Neural cell (in vitro differentiated cells): ENCODE results near the gene TSPAN4. TPM values are rescaled to one million over a fixed set of nuclear protein-coding genes. Genes with fewer than 3 reads are reported as not detected.

Experiments used
- H2AFZ ChIP-seq: fragments of 200-600, 300-800 bp; sonication (generic), shearing (Covaris generic); 2 replicates; pipeline ENCODE4 v1.6.0; 2014; ENCODE audit warnings: low read depth, mild to moderate bottlenecking, antibody characterized with exemption, low read length, moderate library complexity
- H3F3A ChIP-seq: fragments of 200-600 bp; shearing (Covaris generic); 2 replicates; pipeline ENCODE4 v1.6.1; 2016; ENCODE audit warnings: mild to moderate bottlenecking, moderate library complexity, mixed read lengths, antibody characterized with exemption, low read length; ENCODE audit not compliant: insufficient read depth, poor library complexity, severe bottlenecking
- H3K27ac ChIP-seq: fragments of 200-600, 300-800 bp; sonication (generic), shearing (Covaris generic); 2 replicates; pipeline ENCODE4 v1.5.1; 2014; ENCODE audit warnings: mild to moderate bottlenecking, low read length, moderate library complexity
- H3K27me3 ChIP-seq: fragments of 300-800, 200-600 bp; sonication (generic), shearing (Covaris generic); 2 replicates; pipeline ENCODE4 v1.6.0; 2014; ENCODE audit warnings: mild to moderate bottlenecking, low read depth, low read length, moderate library complexity; ENCODE audit not compliant: insufficient read depth
- H3K36me3 ChIP-seq: fragments of 300-800, 200-600 bp; sonication (generic), shearing (Covaris generic); 2 replicates; pipeline ENCODE4 v1.5.1; 2014; ENCODE audit warnings: mild to moderate bottlenecking, antibody characterized with exemption, low read length, moderate library complexity; ENCODE audit not compliant: insufficient read depth
- H3K4me2 ChIP-seq: fragments of 300-800, 200-600 bp; sonication (generic), shearing (Covaris generic); 2 replicates; pipeline ENCODE4 v1.6.0; 2014; ENCODE audit warnings: mild to moderate bottlenecking, low read length
- H3K4me3 ChIP-seq: fragments of 300-800, 200-600 bp; sonication (generic), shearing (Covaris generic); 2 replicates; pipeline ENCODE4 v1.5.1; 2014; ENCODE audit warnings: mild to moderate bottlenecking, low read length, moderate library complexity
- H3K79me2 ChIP-seq: fragments of 200-600 bp; shearing (Covaris generic); replicated peaks from 2 replicates; pipeline ENCODE4 v1.6.0; 2014; ENCODE audit warnings: mild to moderate bottlenecking, low read length, moderate library complexity; ENCODE audit not compliant: insufficient read depth
- H3K9ac ChIP-seq: fragments of 300-800, 200-600 bp; sonication (generic), shearing (Covaris generic); 2 replicates; pipeline ENCODE4 v1.6.1; 2016; ENCODE audit warnings: mild to moderate bottlenecking, low read length, mixed read lengths
- H3K9me2 ChIP-seq: fragments of 200-600 bp; shearing (Covaris generic); 2 replicates; pipeline ENCODE4 v1.6.1; 2016; ENCODE audit warnings: mild to moderate bottlenecking, low read length, mixed read lengths; ENCODE audit not compliant: insufficient read depth
- H3K9me3 ChIP-seq: fragments of 200-600, 300-800 bp; sonication (generic), shearing (Covaris generic); 2 replicates; pipeline ENCODE4 v1.6.1; 2016; ENCODE audit warnings: mild to moderate bottlenecking, mixed run types, low read length, moderate library complexity, mixed read lengths
- H4K20me1 ChIP-seq: fragments of 200-600 bp; shearing (Covaris generic); 2 replicates; pipeline ENCODE4 v1.6.1; 2016; ENCODE audit warnings: mild to moderate bottlenecking, mixed run types; ENCODE audit not compliant: insufficient read depth
- EP300 ChIP-seq: fragments of 450-650 bp; conservative IDR thresholded peaks from 2 replicates; pipeline ENCODE4 v1.6.1; 2014; ENCODE audit warnings: antibody characterized with exemption, mild to moderate bottlenecking, moderate library complexity; ENCODE audit not compliant: poor library complexity, severe bottlenecking
- EZH2 ChIP-seq: fragments of 200-600, 300-800 bp; shearing (Covaris generic), sonication (generic); IDR thresholded peaks from 2 replicates; pipeline ENCODE4 v1.6.1; 2014; ENCODE audit warnings: antibody characterized with exemption, low read length, borderline replicate concordance, mild to moderate bottlenecking; ENCODE audit not compliant: insufficient read depth, poor library complexity, severe bottlenecking
- MXI1 ChIP-seq: fragments of 450-650 bp; conservative IDR thresholded peaks from 2 replicates; pipeline ENCODE4 v1.6.1; 2014; ENCODE audit warnings: antibody characterized with exemption, mild to moderate bottlenecking; ENCODE audit not compliant: poor library complexity, severe bottlenecking
- POLR2AphosphoS5 ChIP-seq: IDR thresholded peaks from 2 replicates; pipeline ENCODE4 v1.6.1; 2012
- RAD21 ChIP-seq: fragments of 450-650 bp; conservative IDR thresholded peaks from 2 replicates; pipeline ENCODE4 v1.6.1; 2014; ENCODE audit warnings: antibody characterized with exemption, mild to moderate bottlenecking, moderate library complexity
- REST ChIP-seq: IDR thresholded peaks from 2 replicates; pipeline ENCODE4 v1.6.1; 2012; ENCODE audit warnings: borderline replicate concordance
- SMC3 ChIP-seq: fragments of 450-650 bp; conservative IDR thresholded peaks from 2 replicates; pipeline ENCODE4 v1.6.1; 2014; ENCODE audit warnings: antibody characterized with exemption, mild to moderate bottlenecking, moderate library complexity; ENCODE audit not compliant: poor library complexity
- TAF1 ChIP-seq: IDR thresholded peaks from 2 replicates; pipeline ENCODE4 v1.6.1; 2012; ENCODE audit warnings: low read depth
- polyA plus RNA-seq: library from polyadenylated mRNA; depleted of rRNA; stranded (reverse); fragments of >200 nt; gene quantifications from 2 replicates; pipeline ENCODE4 v1.2.3, GENCODE V29; 2014
- TF ChIP-seq, protein P1 (sequence below): fragments of 450-650 bp; IDR thresholded peaks from 2 replicates; pipeline ENCODE4 v1.5.1; 2014; ENCODE audit warnings: antibody characterized with exemption, mild to moderate bottlenecking, moderate library complexity; ENCODE audit not compliant: poor library complexity, severe bottlenecking

Gene TSPAN4
- polyA plus RNA-seq, 1 donor from 2014 or later, result 68.1 TPM

DNA sequence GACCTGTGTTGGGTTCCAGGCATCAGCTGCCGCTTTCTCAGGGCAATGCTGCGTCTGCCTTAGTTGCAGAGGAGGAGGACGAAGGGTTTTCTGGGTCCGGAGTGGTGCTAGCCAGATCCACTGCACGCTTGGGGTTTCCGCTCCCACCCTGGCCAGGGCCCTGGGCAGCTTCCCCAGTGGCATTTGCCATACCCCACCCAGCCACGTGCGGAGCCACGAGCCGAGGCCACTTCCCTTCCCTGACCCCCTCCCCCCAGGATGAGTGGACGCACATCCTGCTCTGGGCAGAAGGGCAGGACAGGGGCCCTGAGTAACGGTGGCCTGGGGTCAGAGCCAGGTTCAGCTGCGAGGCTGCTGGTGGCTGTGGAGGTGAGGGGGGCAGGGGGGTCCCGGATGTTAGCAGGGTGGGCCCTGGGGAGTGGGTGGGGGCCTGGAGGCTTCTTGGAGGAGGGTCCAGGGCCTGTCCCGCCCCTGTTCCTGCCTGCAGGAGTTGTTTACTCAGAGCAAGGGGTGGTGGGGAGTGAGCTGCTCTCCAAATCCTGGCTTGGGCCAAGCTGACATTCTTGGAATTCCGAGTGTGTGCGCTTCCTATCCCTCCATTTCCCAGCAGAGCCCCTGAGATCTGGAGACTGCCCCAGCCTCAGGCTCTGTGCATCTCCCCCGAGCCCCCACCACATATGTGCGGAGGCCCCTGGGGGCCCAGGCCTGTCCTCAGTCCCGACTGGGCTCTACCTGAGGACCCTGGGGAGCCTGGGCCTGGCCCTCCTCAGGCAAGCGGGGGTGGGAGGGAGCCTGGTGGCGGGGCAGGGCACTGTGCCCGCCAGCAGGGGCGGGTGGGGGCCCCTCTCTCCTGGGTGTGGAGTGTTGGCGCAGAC, 1.4 kb downstream of the TSPAN4 start:
- TF ChIP-seq RAD21, result no peak
- no peak for TF ChIP-seq EZH2
- TF ChIP-seq, protein P1, sequence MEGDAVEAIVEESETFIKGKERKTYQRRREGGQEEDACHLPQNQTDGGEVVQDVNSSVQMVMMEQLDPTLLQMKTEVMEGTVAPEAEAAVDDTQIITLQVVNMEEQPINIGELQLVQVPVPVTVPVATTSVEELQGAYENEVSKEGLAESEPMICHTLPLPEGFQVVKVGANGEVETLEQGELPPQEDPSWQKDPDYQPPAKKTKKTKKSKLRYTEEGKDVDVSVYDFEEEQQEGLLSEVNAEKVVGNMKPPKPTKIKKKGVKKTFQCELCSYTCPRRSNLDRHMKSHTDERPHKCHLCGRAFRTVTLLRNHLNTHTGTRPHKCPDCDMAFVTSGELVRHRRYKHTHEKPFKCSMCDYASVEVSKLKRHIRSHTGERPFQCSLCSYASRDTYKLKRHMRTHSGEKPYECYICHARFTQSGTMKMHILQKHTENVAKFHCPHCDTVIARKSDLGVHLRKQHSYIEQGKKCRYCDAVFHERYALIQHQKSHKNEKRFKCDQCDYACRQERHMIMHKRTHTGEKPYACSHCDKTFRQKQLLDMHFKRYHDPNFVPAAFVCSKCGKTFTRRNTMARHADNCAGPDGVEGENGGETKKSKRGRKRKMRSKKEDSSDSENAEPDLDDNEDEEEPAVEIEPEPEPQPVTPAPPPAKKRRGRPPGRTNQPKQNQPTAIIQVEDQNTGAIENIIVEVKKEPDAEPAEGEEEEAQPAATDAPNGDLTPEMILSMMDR, result no peak
- TF ChIP-seq EP300, result no peak
- TF ChIP-seq REST, result no peak
- TF ChIP-seq TAF1, result no peak
- no peak for TF ChIP-seq SMC3
- no peak for TF ChIP-seq POLR2AphosphoS5
- no peak overlapping the region for H3K9ac ChIP-seq
- no peak overlapping the region for H3K27ac ChIP-seq
- no peak overlapping the region for H3K4me3 ChIP-seq
- H3F3A ChIP-seq, result no peaks in the 10 kb centered on the region
- H3K27me3 ChIP-seq, result peaks cover 4% of the 10 kb centered on the region
- H2AFZ ChIP-seq, result no peak overlapping the region
- H3K36me3 ChIP-seq, result no peaks in the 10 kb centered on the region
- peaks cover 12% of the 10 kb centered on the region for H3K79me2 ChIP-seq
- H3K9me2 ChIP-seq, result no peaks in the 10 kb centered on the region
- no peaks in the 10 kb centered on the region for H4K20me1 ChIP-seq
- no peaks in the 10 kb centered on the region for H3K9me3 ChIP-seq
- no peak overlapping the region for H3K4me2 ChIP-seq

DNA sequence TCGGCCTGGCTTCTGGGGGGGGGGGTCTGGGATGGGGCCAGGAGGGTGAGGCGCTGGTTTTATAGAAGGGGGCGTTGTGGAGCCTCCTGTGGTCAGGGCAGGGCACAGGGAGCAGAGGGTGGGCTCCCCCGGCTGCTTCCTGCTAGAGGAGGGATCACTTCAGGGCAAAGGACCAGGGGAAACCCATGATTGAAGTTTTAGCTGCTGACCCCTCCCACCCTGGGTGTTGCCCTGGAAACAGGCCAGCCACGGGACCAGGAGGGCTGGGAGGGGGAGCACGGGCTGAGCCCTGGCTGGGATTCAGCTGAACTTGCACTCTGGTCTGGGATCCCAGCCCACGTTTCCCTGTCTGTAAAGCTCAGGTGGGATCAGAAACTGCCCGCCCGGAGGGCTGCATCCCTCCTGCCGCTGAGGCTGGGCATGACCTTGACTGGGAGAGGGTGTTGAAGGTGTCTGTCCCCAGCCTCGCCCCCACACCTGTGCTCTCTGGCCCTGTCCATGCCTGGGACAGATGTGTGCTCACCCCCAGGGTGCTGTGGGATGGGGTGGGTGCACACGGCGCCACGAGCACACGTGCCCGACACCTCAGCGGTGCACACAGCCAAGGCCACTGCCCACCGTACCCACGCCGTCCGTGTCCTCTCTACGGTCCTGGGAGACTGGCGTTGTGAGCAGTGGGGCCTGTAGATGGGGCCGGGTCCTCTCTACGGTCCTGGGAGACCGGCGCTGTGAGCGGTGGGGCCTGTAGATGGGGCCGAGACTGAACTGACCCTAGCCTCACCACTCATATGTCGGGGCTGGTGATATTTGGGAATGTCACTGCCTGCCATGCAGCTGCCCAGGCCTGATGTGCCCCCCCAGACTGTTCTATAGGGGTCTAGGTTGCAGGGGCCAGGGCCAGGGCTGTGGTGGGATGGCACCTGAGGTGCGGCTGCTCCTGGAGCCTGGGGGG, 2.3 kb downstream of the TSPAN4 start:
- no peak overlapping the region for H3K9ac ChIP-seq
- H3K79me2 ChIP-seq, result peaks cover 12% of the 10 kb centered on the region
- H4K20me1 ChIP-seq, result no peaks in the 10 kb centered on the region
- no peak overlapping the region for H2AFZ ChIP-seq
- H3K9me2 ChIP-seq, result no peaks in the 10 kb centered on the region
- H3K4me2 ChIP-seq, result no peak overlapping the region
- H3K36me3 ChIP-seq, result no peaks in the 10 kb centered on the region
- H3K27me3 ChIP-seq, result peaks cover 4% of the 10 kb centered on the region
- H3K27ac ChIP-seq, result no peak overlapping the region
- H3K4me3 ChIP-seq, result no peak overlapping the region
- TF ChIP-seq, protein P1, result no peak
- TF ChIP-seq SMC3, result no peak
- no peak for TF ChIP-seq EP300
- no peak for TF ChIP-seq MXI1
- TF ChIP-seq POLR2AphosphoS5, result no peak
- TF ChIP-seq EZH2, result no peak
- TF ChIP-seq TAF1, result no peak
- TF ChIP-seq RAD21, result no peak
- H3F3A ChIP-seq, result no peaks in the 10 kb centered on the region
- no peaks in the 10 kb centered on the region for H3K9me3 ChIP-seq
